ENCODE data around the gene SRSF12.
"Not testable (repeated sequence)": the region's sequence is repeated elsewhere in the genome, so short reads cannot be mapped to it uniquely, and the experiment has no call there.

- not testable (repeated sequence) for TF ChIP-seq POLR2A (IDR thresholded peaks at IDR 0.05)
- TF ChIP-seq, protein P1, sequence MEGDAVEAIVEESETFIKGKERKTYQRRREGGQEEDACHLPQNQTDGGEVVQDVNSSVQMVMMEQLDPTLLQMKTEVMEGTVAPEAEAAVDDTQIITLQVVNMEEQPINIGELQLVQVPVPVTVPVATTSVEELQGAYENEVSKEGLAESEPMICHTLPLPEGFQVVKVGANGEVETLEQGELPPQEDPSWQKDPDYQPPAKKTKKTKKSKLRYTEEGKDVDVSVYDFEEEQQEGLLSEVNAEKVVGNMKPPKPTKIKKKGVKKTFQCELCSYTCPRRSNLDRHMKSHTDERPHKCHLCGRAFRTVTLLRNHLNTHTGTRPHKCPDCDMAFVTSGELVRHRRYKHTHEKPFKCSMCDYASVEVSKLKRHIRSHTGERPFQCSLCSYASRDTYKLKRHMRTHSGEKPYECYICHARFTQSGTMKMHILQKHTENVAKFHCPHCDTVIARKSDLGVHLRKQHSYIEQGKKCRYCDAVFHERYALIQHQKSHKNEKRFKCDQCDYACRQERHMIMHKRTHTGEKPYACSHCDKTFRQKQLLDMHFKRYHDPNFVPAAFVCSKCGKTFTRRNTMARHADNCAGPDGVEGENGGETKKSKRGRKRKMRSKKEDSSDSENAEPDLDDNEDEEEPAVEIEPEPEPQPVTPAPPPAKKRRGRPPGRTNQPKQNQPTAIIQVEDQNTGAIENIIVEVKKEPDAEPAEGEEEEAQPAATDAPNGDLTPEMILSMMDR (IDR thresholded peaks at IDR 0.05), result not testable (repeated sequence)
These were observed 51.8 kb downstream of the SRSF12 start for GRCh38 chr6:89066121-89066520.
